A673 (cell line): Measurements from ENCODE around the gene CAPN5. TPM values are rescaled to one million over a fixed set of nuclear protein-coding genes. Genes with fewer than 3 reads are reported as not detected.

Experiments
- BruUV-seq: library from RNA; stranded (reverse); fragments of 400-500 nt; replicated peaks from 2 replicates; lab custom pipeline; 2021; lab: Mats Ljungman, UMichigan
- CTCF ChIA-PET: fragments of 300-600 bp; sonication (Branson Sonifier 250); formaldehyde crosslinking; loops from one replicate; lab custom pipeline; 2022; ENCODE audit warnings: antibody characterized with exemption; lab: Charles Lee
- POLR2A ChIA-PET: fragments of 300-600 bp; sonication (Branson Sonifier 250); formaldehyde crosslinking; loops from one replicate; lab custom pipeline; 2022; ENCODE audit warnings: antibody characterized with exemption; ENCODE audit not compliant: low non-redundant PET; lab: Charles Lee
- DNase-seq: peaks from one replicate; pipeline ENCODE4 v3.0.0-alpha.2; 2015; ENCODE audit warnings: low spot score
- H3K27ac ChIP-seq: fragments of 200-600 bp; sonication (generic); 2 replicates; pipeline ENCODE4 v1.5.1; 2016; ENCODE audit warnings: mixed run types, low read depth, mild to moderate bottlenecking, mixed read lengths, antibody characterized with exemption, low read length; ENCODE audit not compliant: poor library complexity, severe bottlenecking
- H3K27me3 ChIP-seq: fragments of 200-600 bp; sonication (generic); replicated peaks from 2 replicates; pipeline ENCODE4 v1.6.1; 2017; ENCODE audit warnings: mixed run types, low read depth, mild to moderate bottlenecking, mixed read lengths, antibody characterized with exemption, low read length; ENCODE audit not compliant: insufficient read depth, poor library complexity
- H3K36me3 ChIP-seq: fragments of 200-600 bp; sonication (generic); 2 replicates; pipeline ENCODE4 v1.6.1; 2016; ENCODE audit warnings: mixed run types, mild to moderate bottlenecking, mixed read lengths, antibody characterized with exemption, low read length; ENCODE audit not compliant: insufficient read depth, poor library complexity, severe bottlenecking
- H3K4me1 ChIP-seq: fragments of 200-600 bp; sonication (generic); 2 replicates; pipeline ENCODE4 v1.6.1; 2017; ENCODE audit warnings: mixed run types, mild to moderate bottlenecking, mixed read lengths, antibody characterized with exemption, low read length; ENCODE audit not compliant: insufficient read depth, poor library complexity, severe bottlenecking
- H3K4me3 ChIP-seq: fragments of 200-600 bp; sonication (generic); 2 replicates; pipeline ENCODE4 v1.5.1; 2016; ENCODE audit warnings: low read depth, mixed run types, mild to moderate bottlenecking, mixed read lengths, low read length; ENCODE audit not compliant: poor library complexity, severe bottlenecking
- H3K9me3 ChIP-seq: fragments of 200-600 bp; sonication (generic); 2 replicates; pipeline ENCODE4 v1.6.1; 2016; ENCODE audit warnings: mixed run types, low read depth, mild to moderate bottlenecking, mixed read lengths, antibody characterized with exemption, low read length; ENCODE audit not compliant: poor library complexity, severe bottlenecking
- EZH2 ChIP-seq: fragments of 200-600 bp; sonication (generic); IDR thresholded peaks from 2 replicates; pipeline ENCODE4 v1.6.1; 2017; ENCODE audit warnings: borderline replicate concordance, low read depth, mild to moderate bottlenecking, mixed read lengths, antibody characterized with exemption, low read length; ENCODE audit not compliant: poor library complexity, severe bottlenecking
- intact Hi-C: fragments of 100-400 bp; cut with micrococcal nuclease; formaldehyde crosslinking; loops from one replicate; pipeline ENCODE4 v1.10.0; 2022; ENCODE audit not compliant: unreplicated experiment
- total RNA-seq: library from RNA; stranded (reverse); gene quantifications from 2 replicates; pipeline ENCODE4 v1.2.3, GENCODE V29; 2021
- TF ChIP-seq, protein P1 (sequence below): fragments of 300-800, 200-600 bp; sonication (generic); conservative IDR thresholded peaks from 2 replicates; pipeline ENCODE4 v1.5.1; 2017; ENCODE audit warnings: low read depth, mild to moderate bottlenecking, antibody characterized with exemption, low read length, moderate library complexity, mixed read lengths

The CAPN5 gene
- total RNA-seq, 1 experiment from 2014 or later = 4.3 TPM

DNA sequence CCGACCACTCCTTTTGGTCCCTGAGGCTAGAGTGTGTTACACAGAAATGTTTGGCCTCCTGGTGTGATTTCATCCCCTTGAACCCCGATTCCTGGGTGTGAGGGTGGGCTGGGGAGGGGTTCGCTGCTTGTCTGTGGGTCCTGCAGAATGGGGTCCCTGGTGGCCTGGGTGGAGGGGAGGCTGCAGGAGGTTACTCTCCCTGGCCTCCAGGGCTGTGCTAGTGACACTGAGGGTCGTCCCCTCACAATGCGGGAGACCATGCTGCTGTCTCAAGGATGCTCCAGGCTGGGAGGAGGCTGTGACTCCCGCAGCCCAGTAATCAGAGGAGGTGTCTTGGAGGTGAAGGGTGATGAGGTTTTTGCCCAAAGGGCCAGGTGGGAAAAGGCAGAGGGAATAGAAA lies 18.9 kb downstream of the CAPN5 start:
- TF ChIP-seq, protein P1, sequence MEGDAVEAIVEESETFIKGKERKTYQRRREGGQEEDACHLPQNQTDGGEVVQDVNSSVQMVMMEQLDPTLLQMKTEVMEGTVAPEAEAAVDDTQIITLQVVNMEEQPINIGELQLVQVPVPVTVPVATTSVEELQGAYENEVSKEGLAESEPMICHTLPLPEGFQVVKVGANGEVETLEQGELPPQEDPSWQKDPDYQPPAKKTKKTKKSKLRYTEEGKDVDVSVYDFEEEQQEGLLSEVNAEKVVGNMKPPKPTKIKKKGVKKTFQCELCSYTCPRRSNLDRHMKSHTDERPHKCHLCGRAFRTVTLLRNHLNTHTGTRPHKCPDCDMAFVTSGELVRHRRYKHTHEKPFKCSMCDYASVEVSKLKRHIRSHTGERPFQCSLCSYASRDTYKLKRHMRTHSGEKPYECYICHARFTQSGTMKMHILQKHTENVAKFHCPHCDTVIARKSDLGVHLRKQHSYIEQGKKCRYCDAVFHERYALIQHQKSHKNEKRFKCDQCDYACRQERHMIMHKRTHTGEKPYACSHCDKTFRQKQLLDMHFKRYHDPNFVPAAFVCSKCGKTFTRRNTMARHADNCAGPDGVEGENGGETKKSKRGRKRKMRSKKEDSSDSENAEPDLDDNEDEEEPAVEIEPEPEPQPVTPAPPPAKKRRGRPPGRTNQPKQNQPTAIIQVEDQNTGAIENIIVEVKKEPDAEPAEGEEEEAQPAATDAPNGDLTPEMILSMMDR = no peak
- no peak for TF ChIP-seq EZH2
- Histone ChIP-seq H3K36me3 (no peaks in the 10 kb centered on the region), H3K4me3 (no peak overlapping the region), H3K4me1 (no peaks in the 10 kb centered on the region), H3K27ac (no peak overlapping the region), H3K9me3 (no peaks in the 10 kb centered on the region), H3K27me3 (no peaks in the 10 kb centered on the region)
- ChIA-PET CTCF (no interaction called here), POLR2A (no interaction called here)
- intact Hi-C loops = no loop called here
- no TSS peak for BruUV-seq
- no peak for DNase-seq

DNA sequence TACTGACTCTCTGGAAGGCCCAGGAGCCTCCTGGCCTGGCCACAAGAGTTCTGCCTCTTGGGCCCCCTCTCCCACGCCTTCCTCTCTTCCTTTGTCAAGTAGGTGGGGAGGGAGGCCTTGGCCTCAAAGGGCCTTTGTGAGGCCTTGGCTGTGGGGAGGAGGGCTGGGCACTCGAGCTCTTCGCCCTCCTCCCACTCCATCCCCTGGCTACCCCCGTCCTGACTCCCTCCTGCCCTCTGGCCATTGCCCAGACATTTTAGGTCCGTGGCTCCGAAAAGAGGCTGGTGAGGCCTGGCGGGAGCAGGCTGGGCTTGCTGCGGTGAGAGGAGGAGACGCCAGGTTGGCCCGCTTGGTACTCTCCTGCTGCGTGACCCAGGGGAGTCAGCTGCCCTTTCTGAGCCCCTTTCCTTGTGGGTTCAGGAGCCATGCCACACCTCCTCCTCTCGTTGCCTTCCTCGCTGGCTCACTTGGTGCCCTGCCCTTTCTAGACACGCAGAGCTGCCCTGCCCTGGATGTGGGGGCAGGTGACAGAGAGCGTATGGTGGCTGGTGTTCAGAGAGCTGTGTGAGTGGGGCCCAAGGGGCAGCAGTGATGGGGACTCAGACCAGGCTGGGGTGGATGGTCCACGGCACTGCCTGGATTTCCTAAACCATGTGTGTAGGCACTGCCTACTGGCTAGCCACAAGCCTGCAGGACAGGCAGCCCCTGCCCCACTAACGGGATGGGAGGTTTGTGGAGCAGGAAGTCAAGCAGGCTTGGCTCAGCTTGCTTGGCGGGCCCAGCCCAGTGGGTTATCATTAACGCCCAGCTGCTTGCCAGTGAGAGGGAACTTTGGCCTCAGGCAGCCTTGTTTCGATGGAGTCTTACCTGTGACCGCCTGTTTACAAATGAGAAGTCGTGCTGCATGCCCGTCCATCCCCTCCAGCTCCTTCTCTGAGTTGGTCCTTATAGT lies 20.0 kb downstream of the CAPN5 start:
- no TSS peak for BruUV-seq
- POLR2A ChIA-PET = no interaction called here
- intact Hi-C loops = no loop called here

DNA sequence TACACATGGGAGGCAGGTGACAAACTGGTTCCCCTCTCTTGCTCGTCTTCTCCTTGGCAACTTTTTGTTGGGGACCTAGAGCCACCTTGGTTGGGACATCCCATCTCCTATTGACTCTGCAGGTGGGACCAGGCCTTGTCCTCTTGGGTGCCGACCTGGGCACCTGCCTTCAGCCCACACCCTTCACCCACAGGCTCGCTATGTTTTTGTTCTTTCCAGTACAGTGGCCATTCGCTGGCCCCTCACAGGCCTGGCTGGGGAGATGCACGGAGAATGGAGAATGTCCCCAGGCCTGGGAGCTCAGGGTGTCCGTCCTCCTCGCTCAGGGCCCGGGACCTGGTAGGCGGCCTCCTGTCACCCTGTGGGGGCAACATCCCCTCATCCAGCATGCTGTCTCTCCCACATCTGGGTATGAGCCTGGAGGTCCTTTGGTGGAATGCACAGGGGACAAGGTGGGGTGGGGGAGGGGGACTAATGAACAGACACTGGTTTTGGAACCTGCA lies 21.0 kb downstream of the CAPN5 start:
- no peaks in the 10 kb centered on the region for H3K36me3 ChIP-seq
- H3K27ac ChIP-seq = no peak overlapping the region
- no peaks in the 10 kb centered on the region for H3K27me3 ChIP-seq
- intact Hi-C loops = no loop called here
- H3K4me1 ChIP-seq = no peaks in the 10 kb centered on the region
- no peak overlapping the region for H3K4me3 ChIP-seq
- ChIA-PET POLR2A (no interaction called here), CTCF (no interaction called here)
- DNase-seq = no peak
- TF ChIP-seq EZH2 = no peak
- TF ChIP-seq, protein P1 = no peak
- no TSS peak for BruUV-seq
- H3K9me3 ChIP-seq = no peaks in the 10 kb centered on the region

More for the DNA sequence above, 20.0 kb downstream of the CAPN5 start:
- Histone ChIP-seq H3K27ac (no peak overlapping the region), H3K9me3 (no peaks in the 10 kb centered on the region), H3K36me3 (no peaks in the 10 kb centered on the region), H3K4me3 (no peak overlapping the region), H3K4me1 (no peaks in the 10 kb centered on the region), H3K27me3 (no peaks in the 10 kb centered on the region)
- no peak for DNase-seq
- TF ChIP-seq, protein P1 = no peak
- CTCF ChIA-PET = interaction anchor here (0.6 kb wide), 1 partner anchor 39 kb away, joined by 8 read pairs; no protein-coding TSS in a partner anchor
